Fibroblast of peridontal ligament (primary cell): ENCODE data around the gene YWHAQ.
"Not testable (repeated sequence)": the region's sequence is repeated elsewhere in the genome, so short reads cannot be mapped to it uniquely, and the experiment has no call there.

Source experiments
- DNase-seq: peaks from one replicate; pipeline ENCODE4 v3.0.0-alpha.2; 2010; ENCODE audit errors: extremely low read depth

Gene YWHAQ

DNA sequence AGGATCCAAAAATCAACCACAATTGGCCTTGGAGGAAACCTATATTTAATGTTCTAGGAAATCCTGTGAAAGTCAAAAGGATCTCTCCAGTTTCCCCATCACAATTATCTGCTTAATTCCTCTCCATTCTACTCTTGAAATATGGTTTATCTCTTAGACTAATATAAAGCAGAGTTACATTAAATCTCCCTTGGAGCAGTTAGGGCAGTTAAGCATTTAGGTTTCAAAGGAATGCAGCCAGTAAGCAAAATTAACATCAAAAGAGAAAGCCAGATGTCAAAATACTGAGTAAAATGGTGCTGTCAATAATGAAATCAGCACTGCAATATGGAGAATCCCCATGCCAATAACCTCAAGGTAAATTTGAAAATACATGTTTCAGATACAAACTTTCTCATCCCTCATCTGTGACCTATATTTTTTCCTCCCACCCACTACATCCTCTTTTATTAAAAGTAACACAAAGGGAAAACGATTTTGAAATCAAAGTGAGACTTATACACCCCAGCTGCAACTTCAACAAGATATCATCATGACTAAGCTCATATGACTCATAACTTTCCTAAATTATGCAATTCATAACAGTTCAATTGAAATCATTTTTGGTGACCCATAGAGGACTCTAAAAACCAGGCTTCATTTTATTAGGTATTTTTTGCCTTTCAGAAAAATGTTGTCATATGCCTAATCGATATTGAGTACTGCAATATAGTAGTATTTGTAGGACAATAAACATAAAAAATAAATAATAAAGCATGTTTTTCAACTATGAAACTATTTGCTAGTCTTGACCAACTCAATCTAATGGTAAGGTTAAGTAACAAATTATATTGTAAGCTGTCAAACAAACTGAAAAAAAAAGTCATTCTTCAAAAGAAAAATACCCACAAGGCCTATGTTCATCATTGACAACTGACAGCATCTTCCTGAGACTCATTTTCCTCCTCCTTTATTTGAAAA is 78.3 kb downstream of the YWHAQ start:
- DNase-seq, result peak; percentile 91

- not testable (repeated sequence) for DNase-seq
These were observed 79.9 kb downstream of the YWHAQ start for GRCh38 chr2:9550859-9551391.

DNA sequence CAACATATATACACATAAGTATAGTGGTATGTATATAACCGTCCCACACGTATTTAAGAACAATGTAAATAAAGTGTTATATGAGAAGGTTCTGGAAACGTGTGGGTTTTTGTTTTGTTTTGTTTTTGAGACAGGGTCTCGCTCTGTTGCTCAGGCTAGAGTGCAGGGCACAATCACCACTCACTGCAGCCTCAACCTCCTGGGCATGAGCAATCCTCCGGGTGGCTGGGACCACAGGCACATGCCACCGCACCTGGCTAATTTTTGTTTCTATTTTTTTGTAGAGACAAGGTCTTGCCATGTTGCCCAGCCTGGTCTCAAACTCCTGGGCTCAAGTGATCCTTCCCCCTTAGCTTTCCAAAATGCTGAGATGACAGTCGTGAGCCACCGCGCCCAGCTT is 81.4 kb downstream of the YWHAQ start:
- DNase-seq, result no peak

GRCh38 chr2:9548506-9548905 is 82.3 kb downstream of the YWHAQ start:
- DNase-seq, result no peak

- peak; percentile 46 for DNase-seq
These were observed 83.4 kb downstream of the YWHAQ start for GRCh38 chr2:9547262-9547991.

GRCh38 chr2:9545502-9545901 is 85.3 kb downstream of the YWHAQ start:
- no peak for DNase-seq

- no peak for DNase-seq
These were observed 87.2 kb downstream of the YWHAQ start for GRCh38 chr2:9543557-9543956.

- DNase-seq, result peak; percentile 50
These were observed 91.3 kb downstream of the YWHAQ start for GRCh38 chr2:9539531-9539930.

DNA sequence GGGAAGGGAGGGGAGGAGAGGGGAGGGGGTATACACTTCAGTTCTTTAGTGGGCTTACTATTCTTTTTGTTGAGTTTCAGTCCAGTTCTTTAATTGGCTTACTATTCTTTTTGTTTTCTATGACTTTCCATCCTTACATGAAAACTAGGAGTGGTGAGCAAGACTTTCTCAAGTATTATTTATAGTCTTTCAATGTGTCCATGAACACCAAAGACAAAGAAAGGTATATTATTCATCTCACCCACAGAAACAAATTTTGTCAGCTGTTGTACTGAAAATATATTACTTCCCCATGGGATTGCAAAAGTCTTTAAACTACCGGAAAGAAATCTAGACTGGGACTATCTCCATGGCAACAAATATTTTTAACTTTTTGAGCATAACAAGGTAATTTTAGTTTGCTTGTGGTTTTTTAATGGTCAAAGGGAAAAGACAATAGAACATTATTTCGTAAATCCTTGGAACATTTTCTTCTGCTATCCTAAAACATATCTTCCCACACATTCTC is 92.7 kb downstream of the YWHAQ start:
- peak; percentile 91 for DNase-seq

- no peak for DNase-seq
These were observed 94.3 kb downstream of the YWHAQ start for GRCh38 chr2:9536504-9536903.

GRCh38 chr2:9535177-9535576 is 95.6 kb downstream of the YWHAQ start:
- no peak for DNase-seq
